ENCODE data around the gene MASP1. TPM values are rescaled to one million over a fixed set of nuclear protein-coding genes. Genes with fewer than 3 reads are reported as not detected.

MASP1 gene
- total RNA-seq (10 to 100 TPM in 3 of 9 donors, 1 to 10 TPM in 5, under 1 TPM in 1; 0.94 to 19.5 (median 5.3) TPM), polyA plus RNA-seq (1 to 10 TPM in 2 of 3 donors, under 1 TPM in 1; 0.72 to 8.3 (median 4.4) TPM)
- long read RNA-seq, donor 1: 0 reads
- long read RNA-seq, donor 2, full-length matches to known transcripts: 1 of 1 reads
- long read RNA-seq, donor 2, partial matches to known transcripts: 0 of 1 reads
- long read RNA-seq, donor 2, other reads (novel, unspliced or antisense): 0 of 1 reads
- long read RNA-seq, donor 3, full-length matches to known transcripts: 2 of 2 reads
- long read RNA-seq, donor 3, partial matches to known transcripts: 0 of 2 reads
- long read RNA-seq, donor 3, other reads (novel, unspliced or antisense): 0 of 2 reads
- long read RNA-seq, donor 4, partial matches to known transcripts: 1 of 3 reads
- long read RNA-seq, donor 4, other reads (novel, unspliced or antisense): 1 of 3 reads
- long read RNA-seq, donor 5: 0 reads
- long read RNA-seq, donor 6: 0 reads
- long read RNA-seq, donor 7: 0 reads
- long read RNA-seq, donor 8, full-length matches to known transcripts: 2 of 2 reads
- long read RNA-seq, donor 8, partial matches to known transcripts: 0 of 2 reads
- long read RNA-seq, donor 8, other reads (novel, unspliced or antisense): 0 of 2 reads
- long read RNA-seq, donor 9, full-length matches to known transcripts: 3 of 3 reads
- long read RNA-seq, donor 9, partial matches to known transcripts: 0 of 3 reads
- long read RNA-seq, donor 9, other reads (novel, unspliced or antisense): 0 of 3 reads
- long read RNA-seq, donor 10: 0 reads

- peaks cover 0 to 15% of the 10 kb centered on the region in 2 donors for H3K4me1 ChIP-seq (replicated peaks in 1 of 2)
- intact Hi-C loops (cut with DNase I): no loop called here
- no peaks in the 10 kb centered on the region for H3K27me3 ChIP-seq
- DNase-seq: peak in 3 of 7 donors; percentile 27 to 41 (median 36)
- no peak for TF ChIP-seq POLR2A (IDR thresholded peaks at IDR 0.05)
- TF ChIP-seq CTCF (IDR thresholded peaks at IDR 0.05): no peak
- peak within 1 kb of the TSS in 1 of 4 donors; percentile 17 for H3K4me3 ChIP-seq
- no peaks in the 10 kb centered on the region for H3K36me3 ChIP-seq (replicated peaks in 1 of 2)
- no peak within 1 kb of the TSS for H3K27ac ChIP-seq
- H3K9me3 ChIP-seq (replicated peaks in 1 of 3): no peaks in the 10 kb centered on the region
- WGBS, 4 donors: 23 to 35% (median 27%) methylated on average over 10 of the region's 10 CpGs
Measured at GRCh38 chr3:187291512-187292132, at the start of gene MASP1. TSS of gene MASP1 (minus strand) at chr3:187291737. CDS start at chr3:187291632, 105 bp downstream.

GRCh38 chr3:187340578-187340977 is 49.0 kb upstream of the MASP1 start:
- 74 to 87% (median 85%) methylated on average over 1 of the region's 1 CpG for WGBS, 4 donors
- intact Hi-C loops (cut with DNase I): no loop called here
- TF ChIP-seq POLR2A (IDR thresholded peaks at IDR 0.05) (no peak), CTCF (IDR thresholded peaks at IDR 0.05) (no peak)
- H3K27me3 ChIP-seq: no peaks in the 10 kb centered on the region
- H3K27ac ChIP-seq: no peak overlapping the region
- H3K36me3 ChIP-seq (replicated peaks in 1 of 2): no peaks in the 10 kb centered on the region
- no peaks in the 10 kb centered on the region for H3K9me3 ChIP-seq (replicated peaks in 1 of 3)
- H3K4me3 ChIP-seq: no peak overlapping the region
- no peaks in the 10 kb centered on the region for H3K4me1 ChIP-seq (replicated peaks in 1 of 2)
- no peak for DNase-seq

GRCh38 chr3:187336322-187336721 is 44.8 kb upstream of the MASP1 start:
- TF ChIP-seq POLR2A (IDR thresholded peaks at IDR 0.05) (no peak), CTCF (IDR thresholded peaks at IDR 0.05) (no peak)
- 57 to 100% (median 72%) methylated on average over 1 to 3 of the region's 3 CpGs for WGBS, 4 donors
- H3K27ac ChIP-seq: no peak overlapping the region
- no peaks in the 10 kb centered on the region for H3K27me3 ChIP-seq
- H3K36me3 ChIP-seq (replicated peaks in 1 of 2): no peaks in the 10 kb centered on the region
- H3K9me3 ChIP-seq (replicated peaks in 1 of 3): no peaks in the 10 kb centered on the region
- DNase-seq: no peak
- H3K4me1 ChIP-seq (replicated peaks in 1 of 2): no peaks in the 10 kb centered on the region
- intact Hi-C loops (cut with DNase I): no loop called here
- H3K4me3 ChIP-seq: no peak overlapping the region

GRCh38 chr3:187334904-187335303 is 43.4 kb upstream of the MASP1 start:
- Histone ChIP-seq H3K27ac (no peak overlapping the region), H3K4me3 (no peak overlapping the region), H3K9me3 (replicated peaks in 1 of 3) (no peaks in the 10 kb centered on the region), H3K27me3 (no peaks in the 10 kb centered on the region), H3K4me1 (replicated peaks in 1 of 2) (no peaks in the 10 kb centered on the region), H3K36me3 (replicated peaks in 1 of 2) (no peaks in the 10 kb centered on the region)
- TF ChIP-seq POLR2A (IDR thresholded peaks at IDR 0.05): no peak
- no peak for TF ChIP-seq CTCF (IDR thresholded peaks at IDR 0.05)
- intact Hi-C loops (cut with DNase I): no loop called here
- 87 to 99% (median 90%) methylated on average over 4 of the region's 4 CpGs for WGBS, 4 donors
- no peak for DNase-seq
